ENCODE measurements around the gene FBXO28. TPM values are rescaled to one million over a fixed set of nuclear protein-coding genes. Genes with fewer than 3 reads are reported as not detected.

Gene FBXO28
- total RNA-seq, 8 experiments from 2014 or later: 18.7 to 37.6 (median 25.1) TPM

GRCh38 chr1:224182866-224183590, 69.1 kb downstream of the FBXO28 start, which contains the start of gene DEGS1:
Gene DEGS1 (plus strand): TSS chr1:224183240. CDS start chr1:224183337, 97 bp downstream.
- H3K4me3 ChIP-seq: peak within 1 kb of the TSS; percentile 67 to 93 (median 84)
- H3K4me1 ChIP-seq (replicated peaks in 1 of 2): peaks cover 13 to 16% of the 10 kb centered on the region in 2 donors
- H3K27ac ChIP-seq: peak within 1 kb of the TSS; percentile 84 to 93
- peak; percentile 80 to 93 (median 91) for ATAC-seq (replicated peaks in 6 of 8)
- in situ Hi-C loops (cut with MboI; ENCODE audit: low pct_unique_long_range_greater_than_20kb in 2 of 9, low sequenced_read_pairs in 9 of 9, unreplicated experiment in 9 of 9): no loop called here
- 0 to 3% (median 0%) methylated on average over 1 to 30 of the region's 94 CpGs; no CpG with 5 or more reads in 3 of the 10 experiments for WGBS, 10 experiments

- Histone ChIP-seq H3K4me3 (peak overlapping the region; percentile 67 to 93 (median 84)), H3K27ac (peak overlapping the region; percentile 84 to 93), H3K4me1 (replicated peaks in 1 of 2) (peaks cover 13 to 16% of the 10 kb centered on the region in 2 donors)
- ATAC-seq (replicated peaks in 6 of 8): peak; percentile 70 to 77 (median 72)
- 0 to 2% (median 1%) methylated on average over 2 to 17 of the region's 53 CpGs; no CpG with 5 or more reads in 1 of the 10 experiments for WGBS, 10 experiments
- in situ Hi-C loops (cut with MboI; ENCODE audit: low pct_unique_long_range_greater_than_20kb in 2 of 9, low sequenced_read_pairs in 9 of 9, unreplicated experiment in 9 of 9): no loop called here
These were observed 69.8 kb downstream of the FBXO28 start for GRCh38 chr1:224183591-224184312.

- Histone ChIP-seq H3K4me1 (replicated peaks in 1 of 2) (peaks cover 13 to 16% of the 10 kb centered on the region in 2 donors), H3K4me3 (no peak overlapping the region), H3K27ac (no peak overlapping the region)
- in situ Hi-C loops (cut with MboI; ENCODE audit: low pct_unique_long_range_greater_than_20kb in 2 of 9, low sequenced_read_pairs in 9 of 9, unreplicated experiment in 9 of 9): no loop called here
- no peak for ATAC-seq (replicated peaks in 6 of 8)
- 90 to 100% (median 100%) methylated on average over 1 to 8 of the region's 8 CpGs; no CpG with 5 or more reads in 1 of the 10 experiments for WGBS, 10 experiments
These were observed 71.3 kb downstream of the FBXO28 start for GRCh38 chr1:224185208-224185607.

GRCh38 chr1:224188286-224188685, 74.4 kb downstream of the FBXO28 start:
- peaks cover 8 to 11% of the 10 kb centered on the region in 2 donors for H3K4me1 ChIP-seq (replicated peaks in 1 of 2)
- in situ Hi-C loops (cut with MboI; ENCODE audit: low pct_unique_long_range_greater_than_20kb in 2 of 9, low sequenced_read_pairs in 9 of 9, unreplicated experiment in 9 of 9): no loop called here
- H3K4me3 ChIP-seq: no peak overlapping the region
- ATAC-seq (replicated peaks in 6 of 8): no peak
- 90 to 100% (median 97%) methylated on average over 2 of the region's 2 CpGs for WGBS, 10 experiments
- no peak overlapping the region for H3K27ac ChIP-seq

- H3K27ac ChIP-seq: no peak overlapping the region
- in situ Hi-C loops (cut with MboI; ENCODE audit: low pct_unique_long_range_greater_than_20kb in 2 of 9, low sequenced_read_pairs in 9 of 9, unreplicated experiment in 9 of 9): no loop called here
- WGBS, 10 experiments: 64 to 100% (median 91%) methylated on average over 1 to 7 of the region's 7 CpGs
- ATAC-seq (replicated peaks in 6 of 8): no peak
- no peak overlapping the region for H3K4me3 ChIP-seq
- peaks cover 7 to 9% of the 10 kb centered on the region in 2 donors for H3K4me1 ChIP-seq (replicated peaks in 1 of 2)
These were observed 75.7 kb downstream of the FBXO28 start for GRCh38 chr1:224189561-224189960.

GRCh38 chr1:224192082-224192788, 78.3 kb downstream of the FBXO28 start:
- WGBS, 10 experiments: 63 to 100% (median 81%) methylated on average over 1 to 5 of the region's 5 CpGs
- peak in 1 of 8 experiments; percentile 12 for ATAC-seq (replicated peaks in 6 of 8)
- Histone ChIP-seq H3K4me3 (no peak overlapping the region), H3K4me1 (replicated peaks in 1 of 2) (no peaks in the 10 kb centered on the region), H3K27ac (no peak overlapping the region)
- in situ Hi-C loops (cut with MboI; ENCODE audit: low pct_unique_long_range_greater_than_20kb in 2 of 9, low sequenced_read_pairs in 9 of 9, unreplicated experiment in 9 of 9): no loop called here

- no peak overlapping the region for H3K4me3 ChIP-seq
- no peak for ATAC-seq (replicated peaks in 6 of 8)
- H3K27ac ChIP-seq: no peak overlapping the region
- in situ Hi-C loops (cut with MboI; ENCODE audit: low pct_unique_long_range_greater_than_20kb in 2 of 9, low sequenced_read_pairs in 9 of 9, unreplicated experiment in 9 of 9): no loop called here
- no peaks in the 10 kb centered on the region for H3K4me1 ChIP-seq (replicated peaks in 1 of 2)
- 80 to 100% (median 97%) methylated on average over 1 to 8 of the region's 8 CpGs for WGBS, 10 experiments
These were observed 79.5 kb downstream of the FBXO28 start for GRCh38 chr1:224193319-224193966.

GRCh38 chr1:224196813-224197600, 83.1 kb downstream of the FBXO28 start:
- 2 to 96% (median 88%) methylated on average over 1 to 5 of the region's 5 CpGs; no CpG with 5 or more reads in 1 of the 10 experiments for WGBS, 10 experiments
- ATAC-seq (replicated peaks in 6 of 8): peak in 3 of 8 experiments; percentile 81 to 87 (median 83)
- in situ Hi-C loops (cut with MboI; ENCODE audit: low pct_unique_long_range_greater_than_20kb in 2 of 9, low sequenced_read_pairs in 9 of 9, unreplicated experiment in 9 of 9): no loop called here

GRCh38 chr1:224198572-224198971, 84.7 kb downstream of the FBXO28 start:
- WGBS, 10 experiments: 85 to 100% (median 98%) methylated on average over 2 to 3 of the region's 4 CpGs; no CpG with 5 or more reads in 4 of the 10 experiments
- Histone ChIP-seq H3K27ac (no peak overlapping the region), H3K4me1 (replicated peaks in 1 of 2) (peaks cover 0 to 5% of the 10 kb centered on the region in 2 donors), H3K4me3 (no peak overlapping the region)
- ATAC-seq (replicated peaks in 6 of 8): no peak
- in situ Hi-C loops (cut with MboI; ENCODE audit: low pct_unique_long_range_greater_than_20kb in 2 of 9, low sequenced_read_pairs in 9 of 9, unreplicated experiment in 9 of 9): no loop called here

More at GRCh38 chr1:224196813-224197600, 83.1 kb downstream of the FBXO28 start:
- H3K4me3 ChIP-seq: no peak overlapping the region
- H3K4me1 ChIP-seq (replicated peaks in 1 of 2): no peaks in the 10 kb centered on the region
- H3K27ac ChIP-seq: no peak overlapping the region

- in situ Hi-C loops (cut with MboI; ENCODE audit: low pct_unique_long_range_greater_than_20kb in 2 of 9, low sequenced_read_pairs in 9 of 9, unreplicated experiment in 9 of 9): no loop called here
- no peak for ATAC-seq (replicated peaks in 6 of 8)
- 71 to 100% (median 74%) methylated on average over 1 to 2 of the region's 2 CpGs; no CpG with 5 or more reads in 4 of the 10 experiments for WGBS, 10 experiments
- Histone ChIP-seq H3K4me3 (no peak overlapping the region), H3K27ac (no peak overlapping the region), H3K4me1 (replicated peaks in 1 of 2) (peaks cover 3 to 7% of the 10 kb centered on the region in 2 donors)
These were observed 85.8 kb downstream of the FBXO28 start for GRCh38 chr1:224199679-224200078.

- peaks cover 7 to 8% of the 10 kb centered on the region in 2 donors for H3K4me1 ChIP-seq (replicated peaks in 1 of 2)
- in situ Hi-C loops (cut with MboI; ENCODE audit: low pct_unique_long_range_greater_than_20kb in 2 of 9, low sequenced_read_pairs in 9 of 9, unreplicated experiment in 9 of 9): no loop called here
- H3K27ac ChIP-seq: no peak overlapping the region
- no peak for ATAC-seq (replicated peaks in 6 of 8)
- 60 to 90% (median 70%) methylated on average over 2 to 5 of the region's 5 CpGs; no CpG with 5 or more reads in 1 of the 10 experiments for WGBS, 10 experiments
- no peak overlapping the region for H3K4me3 ChIP-seq
These were observed 87.5 kb downstream of the FBXO28 start for GRCh38 chr1:224201383-224201782.

GRCh38 chr1:224201853-224202252, 87.9 kb downstream of the FBXO28 start:
- WGBS, 10 experiments: 80 to 100% (median 92%) methylated on average over 1 to 4 of the region's 4 CpGs; no CpG with 5 or more reads in 2 of the 10 experiments
- Histone ChIP-seq H3K4me1 (replicated peaks in 1 of 2) (peaks cover 7 to 8% of the 10 kb centered on the region in 2 donors), H3K27ac (no peak overlapping the region), H3K4me3 (no peak overlapping the region)
- ATAC-seq (replicated peaks in 6 of 8): no peak
- in situ Hi-C loops (cut with MboI; ENCODE audit: low pct_unique_long_range_greater_than_20kb in 2 of 9, low sequenced_read_pairs in 9 of 9, unreplicated experiment in 9 of 9): no loop called here

All from motor neuron (in vitro differentiated cells).